Measurements from ENCODE around the gene AUH. TPM values are rescaled to one million over a fixed set of nuclear protein-coding genes. Genes with fewer than 3 reads are reported as not detected.

AUH gene
- total RNA-seq, 1 donor from 2014 or later: 28.5 TPM

GRCh38 chr9:91341258-91341746, 20.4 kb downstream of the AUH start:
- H3K4me3 Mint-ChIP-seq (ENCODE audit: unreplicated experiment): no peak overlapping the region
- peaks cover 4% of the 10 kb centered on the region for H3K27me3 Mint-ChIP-seq (ENCODE audit: unreplicated experiment)
- TF ChIP-seq, protein P1, sequence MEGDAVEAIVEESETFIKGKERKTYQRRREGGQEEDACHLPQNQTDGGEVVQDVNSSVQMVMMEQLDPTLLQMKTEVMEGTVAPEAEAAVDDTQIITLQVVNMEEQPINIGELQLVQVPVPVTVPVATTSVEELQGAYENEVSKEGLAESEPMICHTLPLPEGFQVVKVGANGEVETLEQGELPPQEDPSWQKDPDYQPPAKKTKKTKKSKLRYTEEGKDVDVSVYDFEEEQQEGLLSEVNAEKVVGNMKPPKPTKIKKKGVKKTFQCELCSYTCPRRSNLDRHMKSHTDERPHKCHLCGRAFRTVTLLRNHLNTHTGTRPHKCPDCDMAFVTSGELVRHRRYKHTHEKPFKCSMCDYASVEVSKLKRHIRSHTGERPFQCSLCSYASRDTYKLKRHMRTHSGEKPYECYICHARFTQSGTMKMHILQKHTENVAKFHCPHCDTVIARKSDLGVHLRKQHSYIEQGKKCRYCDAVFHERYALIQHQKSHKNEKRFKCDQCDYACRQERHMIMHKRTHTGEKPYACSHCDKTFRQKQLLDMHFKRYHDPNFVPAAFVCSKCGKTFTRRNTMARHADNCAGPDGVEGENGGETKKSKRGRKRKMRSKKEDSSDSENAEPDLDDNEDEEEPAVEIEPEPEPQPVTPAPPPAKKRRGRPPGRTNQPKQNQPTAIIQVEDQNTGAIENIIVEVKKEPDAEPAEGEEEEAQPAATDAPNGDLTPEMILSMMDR (IDR thresholded peaks at IDR 0.05; ENCODE audit: partially characterized antibody, unreplicated experiment): no peak
- H3K27ac Mint-ChIP-seq (ENCODE audit: unreplicated experiment): no peak overlapping the region
- H3K4me1 Mint-ChIP-seq (ENCODE audit: low read depth, unreplicated experiment): peaks cover 12% of the 10 kb centered on the region
- DNase-seq: no peak
- peaks cover 1% of the 10 kb centered on the region for H3K9me3 Mint-ChIP-seq (ENCODE audit: unreplicated experiment)
- peaks cover 10% of the 10 kb centered on the region for H3K36me3 Mint-ChIP-seq (ENCODE audit: unreplicated experiment)

DNA sequence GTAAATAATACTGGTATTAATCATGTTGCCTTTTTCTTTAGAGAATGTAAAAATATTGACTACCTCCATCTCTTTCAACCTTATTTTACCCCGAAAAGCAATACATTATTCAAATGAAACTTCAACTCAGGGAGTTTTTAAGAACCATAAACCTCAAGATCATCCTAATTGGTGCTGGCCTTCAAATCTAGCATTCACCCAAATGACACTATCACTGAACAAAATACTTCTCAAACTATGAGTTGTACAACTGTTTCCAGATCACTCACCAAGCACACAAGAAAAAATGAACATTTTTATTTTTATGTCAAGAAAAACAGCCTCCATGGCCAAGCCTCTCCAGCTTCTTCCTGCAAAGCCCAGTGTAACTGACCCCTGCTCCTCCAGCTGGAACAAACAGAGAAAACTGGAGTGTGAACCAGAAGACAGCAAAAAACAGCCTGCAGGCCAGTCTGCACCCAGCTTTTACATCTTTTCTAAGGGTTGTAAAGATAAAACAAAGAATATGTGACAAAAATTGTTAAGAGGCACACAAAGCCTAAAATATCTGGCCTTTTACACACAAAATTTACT, 21.2 kb downstream of the AUH start:
- Mint-ChIP-seq H3K4me3 (ENCODE audit: unreplicated experiment) (no peak overlapping the region), H3K27ac (ENCODE audit: unreplicated experiment) (no peak overlapping the region), H3K4me1 (ENCODE audit: low read depth, unreplicated experiment) (peaks cover 16% of the 10 kb centered on the region), H3K9me3 (ENCODE audit: unreplicated experiment) (peaks cover 1% of the 10 kb centered on the region), H3K36me3 (ENCODE audit: unreplicated experiment) (peaks cover 10% of the 10 kb centered on the region), H3K27me3 (ENCODE audit: unreplicated experiment) (peaks cover 4% of the 10 kb centered on the region)
- TF ChIP-seq, protein P1 (IDR thresholded peaks at IDR 0.05; ENCODE audit: partially characterized antibody, unreplicated experiment): no peak
- DNase-seq: no peak

GRCh38 chr9:91338681-91339080, 23.0 kb downstream of the AUH start:
- H3K27ac Mint-ChIP-seq (ENCODE audit: unreplicated experiment): no peak overlapping the region
- peaks cover 4% of the 10 kb centered on the region for H3K27me3 Mint-ChIP-seq (ENCODE audit: unreplicated experiment)
- H3K4me3 Mint-ChIP-seq (ENCODE audit: unreplicated experiment): no peak overlapping the region
- no peak for DNase-seq
- TF ChIP-seq, protein P1 (IDR thresholded peaks at IDR 0.05; ENCODE audit: partially characterized antibody, unreplicated experiment): no peak
- peaks cover 26% of the 10 kb centered on the region for H3K4me1 Mint-ChIP-seq (ENCODE audit: low read depth, unreplicated experiment)
- peaks cover 10% of the 10 kb centered on the region for H3K36me3 Mint-ChIP-seq (ENCODE audit: unreplicated experiment)
- H3K9me3 Mint-ChIP-seq (ENCODE audit: unreplicated experiment): peaks cover 1% of the 10 kb centered on the region

DNA sequence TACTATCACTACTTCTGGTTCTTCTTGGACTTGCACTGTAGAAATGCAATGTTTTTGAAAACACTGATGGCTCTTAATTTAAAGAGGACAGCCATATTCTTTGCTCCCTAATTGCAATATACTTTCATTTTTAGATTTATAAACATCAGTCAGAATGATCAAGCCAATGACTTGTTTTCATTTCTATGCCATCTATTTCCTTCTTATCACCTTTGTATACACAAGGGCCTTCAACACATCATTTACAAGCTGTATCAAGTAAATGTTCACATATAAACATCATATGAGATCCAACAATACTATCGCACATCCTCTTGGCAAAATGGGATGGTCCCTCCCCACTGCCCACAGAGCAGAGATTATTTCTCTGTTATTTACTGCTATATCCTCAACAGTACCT, 24.9 kb downstream of the AUH start:
- Mint-ChIP-seq H3K4me3 (ENCODE audit: unreplicated experiment) (peak overlapping the region; percentile 19), H3K27me3 (ENCODE audit: unreplicated experiment) (peaks cover 4% of the 10 kb centered on the region), H3K4me1 (ENCODE audit: low read depth, unreplicated experiment) (peaks cover 36% of the 10 kb centered on the region), H3K9me3 (ENCODE audit: unreplicated experiment) (no peaks in the 10 kb centered on the region), H3K36me3 (ENCODE audit: unreplicated experiment) (peaks cover 5% of the 10 kb centered on the region), H3K27ac (ENCODE audit: unreplicated experiment) (no peak overlapping the region)
- TF ChIP-seq, protein P1 (IDR thresholded peaks at IDR 0.05; ENCODE audit: partially characterized antibody, unreplicated experiment): no peak
- no peak for DNase-seq

- Mint-ChIP-seq H3K27ac (ENCODE audit: unreplicated experiment) (peak overlapping the region; percentile 85), H3K4me1 (ENCODE audit: low read depth, unreplicated experiment) (peaks cover 35% of the 10 kb centered on the region), H3K27me3 (ENCODE audit: unreplicated experiment) (peaks cover 4% of the 10 kb centered on the region), H3K4me3 (ENCODE audit: unreplicated experiment) (no peak overlapping the region), H3K36me3 (ENCODE audit: unreplicated experiment) (no peaks in the 10 kb centered on the region), H3K9me3 (ENCODE audit: unreplicated experiment) (no peaks in the 10 kb centered on the region)
- DNase-seq: no peak
- TF ChIP-seq, protein P1 (IDR thresholded peaks at IDR 0.05; ENCODE audit: partially characterized antibody, unreplicated experiment): no peak
Observed at GRCh38 chr9:91334053-91334452, 27.7 kb downstream of the AUH start.
